GM23248 (cell line): ENCODE data around the gene SPRED3.

Experiments used
- EZH2 ChIP-seq: fragments of 200-600 bp; sonication (generic); IDR thresholded peaks from 2 replicates; pipeline ENCODE4 v1.6.1; 2018; ENCODE audit warnings: antibody characterized with exemption, mild to moderate bottlenecking; ENCODE audit not compliant: insufficient read depth, poor library complexity, severe bottlenecking
- EZH2phosphoT487 ChIP-seq: fragments of 200-600 bp; sonication (generic); IDR thresholded peaks from 2 replicates; pipeline ENCODE4 v1.6.1; 2018; ENCODE audit warnings: antibody characterized with exemption, moderate library complexity, mild to moderate bottlenecking, low read depth; ENCODE audit not compliant: insufficient read depth

DNA sequence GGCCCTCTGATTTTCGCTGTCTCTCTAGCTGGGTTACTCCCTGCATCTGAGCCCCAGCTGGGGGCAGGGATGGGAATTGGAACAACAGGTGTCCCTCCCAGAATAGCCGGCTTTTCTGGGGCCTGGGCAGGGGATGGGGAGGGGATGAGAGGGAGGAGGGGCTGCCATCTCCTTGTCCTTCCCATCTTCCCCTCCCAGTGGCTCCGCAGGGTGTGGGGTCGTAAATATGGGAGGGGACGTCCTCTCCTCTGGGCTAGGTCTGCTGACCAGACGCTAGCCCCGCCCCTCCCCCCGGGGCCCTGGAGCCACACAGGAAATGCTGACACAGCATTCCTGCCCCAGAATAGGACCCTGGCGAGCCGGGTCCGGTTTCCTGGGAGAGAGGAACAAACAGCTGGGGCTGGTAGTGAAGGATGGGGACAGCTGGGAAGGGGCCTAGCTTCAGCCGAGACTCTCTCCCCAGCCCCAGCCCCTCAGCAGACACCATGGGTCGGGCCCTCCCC, 46.1 kb downstream of the SPRED3 start:
- no peak for TF ChIP-seq EZH2phosphoT487
- TF ChIP-seq EZH2 = no peak
